Lower leg skin (tissue), 3 donors: ENCODE data around the gene PNLIPRP2.

Experiments
- POLR2A ChIP-seq, 2 donors: fragments of 450-650 bp; IDR thresholded peaks; one replicate each; pipeline ENCODE4 v1.6.1; 2016 to 2017; ENCODE audit warnings: antibody characterized with exemption in 2 of 2, mild to moderate bottlenecking in 1 of 2, moderate library complexity in 1 of 2
- TF ChIP-seq, protein P1 (sequence below), 3 donors: fragments of 450-650 bp; IDR thresholded peaks; one replicate each; pipeline ENCODE4 v1.5.1; 2016; ENCODE audit warnings: antibody characterized with exemption in 3 of 3, mild to moderate bottlenecking in 3 of 3, moderate library complexity in 2 of 3

DNA sequence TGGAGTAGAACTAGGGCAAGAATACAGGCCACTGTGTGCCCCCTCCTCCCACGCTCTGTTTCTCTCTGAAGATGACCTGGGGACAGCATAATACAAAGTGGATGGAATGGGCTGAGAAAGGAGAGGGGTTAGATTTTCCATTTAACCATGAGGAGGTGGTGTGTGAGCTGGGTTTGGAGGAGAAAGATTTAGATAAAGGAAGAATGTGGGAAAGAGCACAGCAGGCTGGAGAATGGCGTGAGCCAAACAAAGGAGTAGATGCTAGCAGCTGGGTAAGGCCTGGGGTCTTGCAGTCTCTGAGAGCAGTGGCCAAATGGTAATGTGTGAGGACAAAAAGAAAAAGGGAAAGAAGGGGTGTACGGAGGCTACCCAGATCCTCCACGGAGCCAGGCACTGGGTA, 8.6 kb downstream of the PNLIPRP2 start:
- TF ChIP-seq, protein P1, sequence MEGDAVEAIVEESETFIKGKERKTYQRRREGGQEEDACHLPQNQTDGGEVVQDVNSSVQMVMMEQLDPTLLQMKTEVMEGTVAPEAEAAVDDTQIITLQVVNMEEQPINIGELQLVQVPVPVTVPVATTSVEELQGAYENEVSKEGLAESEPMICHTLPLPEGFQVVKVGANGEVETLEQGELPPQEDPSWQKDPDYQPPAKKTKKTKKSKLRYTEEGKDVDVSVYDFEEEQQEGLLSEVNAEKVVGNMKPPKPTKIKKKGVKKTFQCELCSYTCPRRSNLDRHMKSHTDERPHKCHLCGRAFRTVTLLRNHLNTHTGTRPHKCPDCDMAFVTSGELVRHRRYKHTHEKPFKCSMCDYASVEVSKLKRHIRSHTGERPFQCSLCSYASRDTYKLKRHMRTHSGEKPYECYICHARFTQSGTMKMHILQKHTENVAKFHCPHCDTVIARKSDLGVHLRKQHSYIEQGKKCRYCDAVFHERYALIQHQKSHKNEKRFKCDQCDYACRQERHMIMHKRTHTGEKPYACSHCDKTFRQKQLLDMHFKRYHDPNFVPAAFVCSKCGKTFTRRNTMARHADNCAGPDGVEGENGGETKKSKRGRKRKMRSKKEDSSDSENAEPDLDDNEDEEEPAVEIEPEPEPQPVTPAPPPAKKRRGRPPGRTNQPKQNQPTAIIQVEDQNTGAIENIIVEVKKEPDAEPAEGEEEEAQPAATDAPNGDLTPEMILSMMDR (IDR thresholded peaks at IDR 0.05): no peak
- TF ChIP-seq POLR2A (IDR thresholded peaks at IDR 0.05): no peak
